DND-41 (cell line): ENCODE measurements around the gene EML1.

Experiments used
- ATAC-seq: fragments of 200-7000 bp; cut with Tn5 transposase; 3 replicates; pipeline ENCODE4 v1.9.1; 2021; ENCODE audit warnings: low read depth; ENCODE audit not compliant: insufficient read depth
- DNase-seq: peaks from one replicate; pipeline ENCODE4 v3.0.0-alpha.2; 2020
- H2AFZ ChIP-seq: 2 replicates; pipeline ENCODE4 v1.6.0; 2012; ENCODE audit warnings: low read depth, low read length
- H3K27ac ChIP-seq: 2 replicates; pipeline ENCODE4 v1.5.1; 2012; ENCODE audit warnings: low read length, inconsistent platforms
- H3K27me3 ChIP-seq: fragments of 200-600 bp; sonication (generic); 2 replicates; pipeline ENCODE4 v1.6.0; 2012; ENCODE audit warnings: low read length, mild to moderate bottlenecking, inconsistent platforms; ENCODE audit not compliant: insufficient read depth, poor library complexity
- H3K36me3 ChIP-seq: 2 replicates; pipeline ENCODE4 v1.5.1; 2012; ENCODE audit warnings: low read length, inconsistent platforms; ENCODE audit not compliant: insufficient read depth
- H3K4me1 ChIP-seq: 2 replicates; pipeline ENCODE4 v1.5.1; 2012; ENCODE audit warnings: mild to moderate bottlenecking, low read length; ENCODE audit not compliant: insufficient read depth
- H3K4me2 ChIP-seq: 2 replicates; pipeline ENCODE4 v1.6.0; 2012; ENCODE audit warnings: mild to moderate bottlenecking, moderate library complexity, low read length, inconsistent platforms; ENCODE audit not compliant: insufficient read depth
- H3K4me3 ChIP-seq, 2 experiments: fragments of 200-600 bp in 1 of 2; shearing (Covaris generic) in 1 of 2; 2 replicates each; pipeline ENCODE4 v1.5.1; 2012 to 2016; ENCODE audit warnings: inconsistent platforms in 2 of 2, low read length in 2 of 2, mild to moderate bottlenecking in 2 of 2, low read depth in 1 of 2, moderate library complexity in 1 of 2
- H3K79me2 ChIP-seq: 2 replicates; pipeline ENCODE4 v1.6.0; 2012; ENCODE audit warnings: low read length, inconsistent platforms; ENCODE audit not compliant: insufficient read depth
- H3K9ac ChIP-seq: 2 replicates; pipeline ENCODE4 v1.6.0; 2012; ENCODE audit warnings: low read depth, mild to moderate bottlenecking, inconsistent platforms, low read length, moderate library complexity
- H3K9me3 ChIP-seq: 2 replicates; pipeline ENCODE4 v1.5.1; 2012; ENCODE audit warnings: low read length, moderate library complexity, mild to moderate bottlenecking, inconsistent platforms; ENCODE audit not compliant: insufficient read depth, severe bottlenecking
- H4K20me1 ChIP-seq: 2 replicates; pipeline ENCODE4 v1.6.0; 2012; ENCODE audit warnings: low read length; ENCODE audit not compliant: insufficient read depth
- EZH2 ChIP-seq: IDR thresholded peaks from 3 replicates; pipeline ENCODE4 v1.6.1; 2012; ENCODE audit warnings: borderline replicate concordance, low read depth, mild to moderate bottlenecking, moderate library complexity, low read length, inconsistent platforms; ENCODE audit not compliant: severe bottlenecking
- TF ChIP-seq, protein P1 (sequence below): IDR thresholded peaks from 2 replicates; pipeline ENCODE4 v1.5.1; 2012; ENCODE audit warnings: borderline replicate concordance, low read length, moderate library complexity, mild to moderate bottlenecking; ENCODE audit not compliant: poor library complexity, severe bottlenecking; ENCODE audit errors: extremely low read depth

EML1 gene

DNA sequence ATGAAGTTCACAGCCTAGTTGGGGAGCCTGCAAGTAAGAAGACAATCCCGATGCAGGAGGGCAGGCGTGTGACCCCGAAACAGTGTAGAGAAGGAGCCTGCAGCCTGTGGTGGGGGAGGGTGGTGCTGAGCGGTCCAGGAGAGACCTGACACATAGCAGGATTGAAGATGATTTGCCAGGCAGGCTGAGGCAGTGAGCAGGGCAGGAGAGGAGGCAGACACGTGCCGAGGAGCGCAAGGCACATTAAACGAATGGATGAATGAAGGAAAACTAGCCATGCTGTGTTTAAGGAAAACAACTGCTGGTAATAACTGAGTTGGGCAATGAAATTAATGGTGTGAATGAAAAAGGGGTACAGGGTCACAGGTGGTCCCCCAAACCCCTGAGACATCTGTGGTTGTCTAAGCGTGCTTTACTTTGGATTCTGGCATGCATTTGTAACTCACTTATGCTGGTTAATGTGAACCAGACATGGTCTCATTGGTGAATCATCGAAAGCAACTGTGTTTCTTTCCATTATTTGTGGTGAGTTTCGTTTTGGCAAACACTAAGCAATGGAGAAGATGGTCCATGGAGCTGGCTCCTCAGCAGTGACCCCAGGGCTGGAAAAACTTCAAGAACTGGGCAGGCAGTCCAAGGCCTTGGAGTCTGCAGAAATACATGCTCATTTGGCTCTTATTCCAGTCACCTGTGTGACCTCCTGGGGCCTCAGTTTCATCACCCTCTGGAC is 175.1 kb downstream of the EML1 start:
- TF ChIP-seq, protein P1, sequence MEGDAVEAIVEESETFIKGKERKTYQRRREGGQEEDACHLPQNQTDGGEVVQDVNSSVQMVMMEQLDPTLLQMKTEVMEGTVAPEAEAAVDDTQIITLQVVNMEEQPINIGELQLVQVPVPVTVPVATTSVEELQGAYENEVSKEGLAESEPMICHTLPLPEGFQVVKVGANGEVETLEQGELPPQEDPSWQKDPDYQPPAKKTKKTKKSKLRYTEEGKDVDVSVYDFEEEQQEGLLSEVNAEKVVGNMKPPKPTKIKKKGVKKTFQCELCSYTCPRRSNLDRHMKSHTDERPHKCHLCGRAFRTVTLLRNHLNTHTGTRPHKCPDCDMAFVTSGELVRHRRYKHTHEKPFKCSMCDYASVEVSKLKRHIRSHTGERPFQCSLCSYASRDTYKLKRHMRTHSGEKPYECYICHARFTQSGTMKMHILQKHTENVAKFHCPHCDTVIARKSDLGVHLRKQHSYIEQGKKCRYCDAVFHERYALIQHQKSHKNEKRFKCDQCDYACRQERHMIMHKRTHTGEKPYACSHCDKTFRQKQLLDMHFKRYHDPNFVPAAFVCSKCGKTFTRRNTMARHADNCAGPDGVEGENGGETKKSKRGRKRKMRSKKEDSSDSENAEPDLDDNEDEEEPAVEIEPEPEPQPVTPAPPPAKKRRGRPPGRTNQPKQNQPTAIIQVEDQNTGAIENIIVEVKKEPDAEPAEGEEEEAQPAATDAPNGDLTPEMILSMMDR, result no peak
- TF ChIP-seq EZH2, result no peak
- H3K9ac ChIP-seq, result no peak overlapping the region
- H4K20me1 ChIP-seq, result peaks cover 12% of the 10 kb centered on the region; the same call in 1 of the 2 replicates
- DNase-seq, result no peak
- peaks cover 4% of the 10 kb centered on the region for H3K27me3 ChIP-seq
- no peak overlapping the region for H3K4me2 ChIP-seq
- H3K4me3 ChIP-seq, result no peak overlapping the region
- H3K9me3 ChIP-seq, result no peaks in the 10 kb centered on the region
- H3K4me1 ChIP-seq, result peaks cover 13% of the 10 kb centered on the region
- no peaks in the 10 kb centered on the region; the same call in 1 of the 2 replicates for H3K36me3 ChIP-seq
- peaks cover 15% of the 10 kb centered on the region for H3K79me2 ChIP-seq
- no peak overlapping the region for H2AFZ ChIP-seq
- no peak for ATAC-seq
- H3K27ac ChIP-seq, result no peak overlapping the region

DNA sequence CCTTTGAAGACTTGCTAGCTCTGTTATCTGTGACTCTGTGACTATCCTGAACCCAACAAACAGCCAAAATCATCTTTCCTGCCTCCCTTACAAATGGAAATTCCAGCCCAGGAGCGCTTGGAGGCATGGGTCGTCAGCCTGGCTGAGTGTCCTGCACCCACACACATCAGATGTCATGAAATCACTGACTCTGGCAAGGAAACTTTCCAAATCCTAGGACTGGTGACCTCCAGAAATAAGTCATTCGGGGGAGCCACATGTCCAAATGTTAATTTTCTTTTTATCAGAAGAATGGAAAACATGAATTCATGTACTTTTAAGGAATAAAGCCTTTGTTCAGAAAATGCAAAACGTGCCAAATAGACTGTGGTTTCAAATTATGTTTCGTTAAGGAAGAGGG is 175.7 kb downstream of the EML1 start:
- Histone ChIP-seq H2AFZ (no peak overlapping the region), H3K27ac (no peak overlapping the region), H3K79me2 (peaks cover 21% of the 10 kb centered on the region), H3K9ac (no peak overlapping the region), H3K4me3 (no peak overlapping the region), H3K4me2 (no peak overlapping the region), H3K4me1 (peaks cover 19% of the 10 kb centered on the region), H3K27me3 (peaks cover 4% of the 10 kb centered on the region), H3K36me3 (no peaks in the 10 kb centered on the region; the same call in 1 of the 2 replicates), H3K9me3 (no peaks in the 10 kb centered on the region), H4K20me1 (peaks cover 12% of the 10 kb centered on the region; the same call in 1 of the 2 replicates)
- ATAC-seq (no peak), DNase-seq (no peak)
- TF ChIP-seq, protein P1, result no peak
- no peak for TF ChIP-seq EZH2

DNA sequence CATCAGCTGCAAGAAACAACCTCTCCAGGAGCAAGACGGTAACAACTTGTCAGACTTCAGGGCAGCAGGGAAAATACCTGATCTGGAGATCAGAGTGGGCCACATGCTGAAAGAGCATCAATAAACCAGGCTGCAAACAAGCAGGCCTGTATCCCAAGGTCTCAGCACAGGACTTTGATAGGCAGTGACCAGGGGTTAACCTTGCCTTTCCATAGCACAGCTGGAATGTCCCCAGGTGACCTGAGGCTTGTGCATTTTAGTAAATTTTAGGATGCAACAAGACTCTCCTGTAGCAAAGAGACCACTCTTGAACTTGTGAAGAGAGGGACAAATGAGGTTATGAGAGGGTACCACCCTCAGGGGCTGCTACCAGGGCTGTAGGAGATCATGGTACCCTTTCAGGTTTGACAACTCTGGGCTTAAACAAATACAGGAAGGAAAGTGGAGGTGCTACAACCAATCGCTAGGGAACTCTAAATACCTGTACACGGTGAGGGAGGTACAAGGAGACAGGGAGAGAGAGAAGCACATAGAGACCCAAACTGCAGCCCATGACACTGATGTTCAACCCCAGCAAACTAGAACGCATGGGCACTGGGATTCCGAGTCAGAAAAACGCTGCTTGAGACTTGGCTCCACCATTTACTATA is 176.6 kb downstream of the EML1 start:
- peaks cover 4% of the 10 kb centered on the region for H3K27me3 ChIP-seq
- peaks cover 30% of the 10 kb centered on the region for H3K79me2 ChIP-seq

More for the DNA sequence above, 176.6 kb downstream of the EML1 start:
- Histone ChIP-seq H3K36me3 (peaks cover 5% of the 10 kb centered on the region; the same call in 1 of the 2 replicates), H2AFZ (no peak overlapping the region), H3K27ac (no peak overlapping the region), H3K4me2 (no peak overlapping the region), H3K4me3 (no peak overlapping the region), H3K4me1 (peaks cover 27% of the 10 kb centered on the region), H3K9ac (no peak overlapping the region), H3K9me3 (peaks cover 3% of the 10 kb centered on the region), H4K20me1 (peaks cover 17% of the 10 kb centered on the region; the same call in 1 of the 2 replicates)
- no peak for TF ChIP-seq EZH2
- TF ChIP-seq, protein P1, result no peak
- no peak for ATAC-seq
- no peak for DNase-seq
